ENCODE results near the gene GYPC.

DNA sequence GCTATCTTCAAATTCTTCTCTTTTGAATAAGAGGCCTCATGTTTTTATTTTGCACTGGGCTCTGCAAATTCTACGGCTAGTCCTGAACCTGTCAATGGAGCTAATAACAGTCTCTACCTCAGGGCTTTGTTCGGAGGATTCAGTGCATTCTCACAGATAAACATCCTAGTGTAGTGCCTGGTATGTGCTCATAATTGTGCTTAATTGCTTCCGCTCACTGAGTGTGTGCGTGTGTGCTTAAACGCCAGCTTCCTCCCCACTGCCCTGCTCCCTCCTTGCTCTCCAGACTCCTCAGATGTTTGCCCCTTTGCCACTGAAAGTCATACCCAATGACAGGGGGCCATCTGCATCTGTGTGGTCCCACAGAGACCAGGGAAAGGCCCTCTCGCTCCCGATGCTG, 6.7 kb downstream of the GYPC start:
- TF ChIP-seq, protein P1, sequence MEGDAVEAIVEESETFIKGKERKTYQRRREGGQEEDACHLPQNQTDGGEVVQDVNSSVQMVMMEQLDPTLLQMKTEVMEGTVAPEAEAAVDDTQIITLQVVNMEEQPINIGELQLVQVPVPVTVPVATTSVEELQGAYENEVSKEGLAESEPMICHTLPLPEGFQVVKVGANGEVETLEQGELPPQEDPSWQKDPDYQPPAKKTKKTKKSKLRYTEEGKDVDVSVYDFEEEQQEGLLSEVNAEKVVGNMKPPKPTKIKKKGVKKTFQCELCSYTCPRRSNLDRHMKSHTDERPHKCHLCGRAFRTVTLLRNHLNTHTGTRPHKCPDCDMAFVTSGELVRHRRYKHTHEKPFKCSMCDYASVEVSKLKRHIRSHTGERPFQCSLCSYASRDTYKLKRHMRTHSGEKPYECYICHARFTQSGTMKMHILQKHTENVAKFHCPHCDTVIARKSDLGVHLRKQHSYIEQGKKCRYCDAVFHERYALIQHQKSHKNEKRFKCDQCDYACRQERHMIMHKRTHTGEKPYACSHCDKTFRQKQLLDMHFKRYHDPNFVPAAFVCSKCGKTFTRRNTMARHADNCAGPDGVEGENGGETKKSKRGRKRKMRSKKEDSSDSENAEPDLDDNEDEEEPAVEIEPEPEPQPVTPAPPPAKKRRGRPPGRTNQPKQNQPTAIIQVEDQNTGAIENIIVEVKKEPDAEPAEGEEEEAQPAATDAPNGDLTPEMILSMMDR (conservative IDR thresholded peaks at IDR 0.05; ENCODE audit: low read length): no peak
- no peak for TF ChIP-seq EZH2phosphoT487 (IDR thresholded peaks at IDR 0.05; ENCODE audit: borderline replicate concordance)
